Mesenchymal stem cell (in vitro differentiated cells and primary cell): ENCODE data around the gene PITPNB.

Experiments used
- DNase-seq: peaks from one replicate; pipeline ENCODE4 v3.0.0-alpha.2; 2013
- H2AFZ ChIP-seq: one replicate; pipeline ENCODE4 v1.6.1; 2013; ENCODE audit warnings: low read depth, mild to moderate bottlenecking, control low read depth, inconsistent platforms, low read length, moderate library complexity
- H2AK5ac ChIP-seq: 2 replicates; pipeline ENCODE4 v1.6.1; 2013; ENCODE audit warnings: low read length, moderate library complexity, mild to moderate bottlenecking, inconsistent platforms; ENCODE audit not compliant: severe bottlenecking
- H2BK120ac ChIP-seq: one replicate; pipeline ENCODE4 v1.6.1; 2013; ENCODE audit warnings: low read depth, mild to moderate bottlenecking, inconsistent platforms, low read length, moderate library complexity
- H2BK12ac ChIP-seq, 2 experiments: one replicate each; pipeline ENCODE4 v1.6.1; 2013; ENCODE audit warnings: inconsistent platforms in 2 of 2, low read length in 2 of 2, mild to moderate bottlenecking in 2 of 2, moderate library complexity in 2 of 2, control low read depth in 1 of 2
- H2BK15ac ChIP-seq: one replicate; pipeline ENCODE4 v1.6.1; 2013; ENCODE audit warnings: mild to moderate bottlenecking, low read depth, inconsistent platforms; ENCODE audit not compliant: poor library complexity, severe bottlenecking
- H2BK5ac ChIP-seq: 2 replicates; pipeline ENCODE4 v1.6.1; 2013; ENCODE audit warnings: low read depth, mild to moderate bottlenecking, low read length, control low read depth, inconsistent platforms; ENCODE audit not compliant: poor library complexity, severe bottlenecking
- H3K14ac ChIP-seq, 2 experiments: one replicate each; pipeline ENCODE4 v1.6.1; 2013; ENCODE audit warnings: inconsistent platforms in 2 of 2, low read length in 2 of 2, control low read depth in 1 of 2, mild to moderate bottlenecking in 1 of 2, moderate library complexity in 1 of 2
- H3K18ac ChIP-seq, 2 experiments: one replicate each; pipeline ENCODE4 v1.6.1; 2013; ENCODE audit warnings: inconsistent platforms in 2 of 2, low read length in 2 of 2, control low read depth in 1 of 2, low read depth in 1 of 2, mild to moderate bottlenecking in 1 of 2
- H3K23ac ChIP-seq, 2 experiments: one replicate each; pipeline ENCODE4 v1.6.1; 2013; ENCODE audit warnings: inconsistent platforms in 2 of 2, low read length in 2 of 2, mild to moderate bottlenecking in 2 of 2, moderate library complexity in 2 of 2, control low read depth in 1 of 2
- H3K27ac ChIP-seq: 2 replicates; pipeline ENCODE4 v1.5.1; 2013; ENCODE audit warnings: mild to moderate bottlenecking, moderate library complexity, low read length, control low read depth, inconsistent platforms; ENCODE audit not compliant: poor library complexity, severe bottlenecking
- H3K27me3 ChIP-seq, 2 experiments: 2 replicates each; pipeline versions ENCODE4 v1.6.1 to v1.7.0; 2013; ENCODE audit warnings: low read length in 2 of 2, mild to moderate bottlenecking in 2 of 2, moderate library complexity in 2 of 2, control low read depth in 1 of 2, inconsistent platforms in 1 of 2; ENCODE audit not compliant: control insufficient read depth in 1 of 2, insufficient read depth in 1 of 2
- H3K36me3 ChIP-seq, 2 experiments: 2 replicates each; pipeline versions ENCODE4 v1.6.1 to v1.7.0; 2013; ENCODE audit warnings: low read length in 2 of 2, control low read depth in 1 of 2, inconsistent platforms in 1 of 2, low read depth in 1 of 2, mild to moderate bottlenecking in 1 of 2; ENCODE audit not compliant: insufficient read depth in 2 of 2, control insufficient read depth in 1 of 2
- H3K4ac ChIP-seq, 2 experiments: one replicate each; pipeline ENCODE4 v1.6.1; 2013; ENCODE audit warnings: inconsistent platforms in 2 of 2, low read length in 2 of 2, mild to moderate bottlenecking in 2 of 2, moderate library complexity in 2 of 2, control low read depth in 1 of 2, low read depth in 1 of 2
- H3K4me1 ChIP-seq: 2 replicates; pipeline ENCODE4 v1.6.1; 2013; ENCODE audit warnings: low read depth, low read length, control low read depth; ENCODE audit not compliant: control insufficient read depth, insufficient read depth
- H3K4me2 ChIP-seq: 2 replicates; pipeline ENCODE4 v1.6.1; 2013; ENCODE audit warnings: low read length, mild to moderate bottlenecking, inconsistent platforms; ENCODE audit not compliant: poor library complexity, severe bottlenecking
- H3K4me3 ChIP-seq, 2 experiments: 2 replicates each; pipeline versions ENCODE4 v1.5.1 to v1.7.0; 2013; ENCODE audit warnings: low read length in 2 of 2, mild to moderate bottlenecking in 2 of 2, control low read depth in 1 of 2, low read depth in 1 of 2; ENCODE audit not compliant: insufficient read depth in 1 of 2
- H3K79me1 ChIP-seq: replicated peaks from 2 replicates; pipeline ENCODE4 v1.6.1; 2013; ENCODE audit warnings: mild to moderate bottlenecking, control low read depth, low read length, inconsistent platforms; ENCODE audit not compliant: poor library complexity, severe bottlenecking
- H3K9ac ChIP-seq: 2 replicates; pipeline ENCODE4 v1.7.0; 2013; ENCODE audit warnings: mild to moderate bottlenecking, low read length, moderate library complexity
- H3K9me3 ChIP-seq: 2 replicates; pipeline ENCODE4 v1.7.0; 2013; ENCODE audit warnings: mild to moderate bottlenecking, low read length; ENCODE audit not compliant: control insufficient read depth
- H4K8ac ChIP-seq: one replicate; pipeline ENCODE4 v1.6.1; 2013; ENCODE audit warnings: inconsistent platforms, mild to moderate bottlenecking, low read length, moderate library complexity
- H4K91ac ChIP-seq: one replicate; pipeline ENCODE4 v1.6.1; 2013; ENCODE audit warnings: mild to moderate bottlenecking, low read length, inconsistent platforms
- WGBS: methylation state at CpG from one replicate; pipeline ENCODE4 v1.1.7; 2013; ENCODE audit warnings: mixed read lengths; 5-methylcytosine and 5-hydroxymethylcytosine counted together

Gene PITPNB

GRCh38 chr22:27856386-27856785 lies 62.7 kb downstream of the PITPNB start:
- Histone ChIP-seq H4K91ac (no peak overlapping the region), H2BK12ac (no peak overlapping the region), H3K27ac (no peak overlapping the region), H3K23ac (no peak overlapping the region), H3K27me3 (no peaks in the 10 kb centered on the region), H2BK5ac (no peak overlapping the region), H4K8ac (no peak overlapping the region), H2AFZ (no peak overlapping the region), H3K9ac (no peak overlapping the region), H3K14ac (no peak overlapping the region), H3K4me1 (peaks cover 4% of the 10 kb centered on the region), H3K18ac (no peak overlapping the region), H3K36me3 (peaks cover 27 to 88% of the 10 kb centered on the region in 2 experiments), H3K4ac (no peak overlapping the region), H3K79me1 (peaks cover 33% of the 10 kb centered on the region), H3K4me3 (no peak overlapping the region), H2AK5ac (no peak overlapping the region), H2BK15ac (no peak overlapping the region), H2BK120ac (no peak overlapping the region), H3K9me3 (no peaks in the 10 kb centered on the region), H3K4me2 (no peak overlapping the region)
- WGBS, result 98% methylated on average over 4 of the region's 4 CpGs
- DNase-seq, result no peak

DNA sequence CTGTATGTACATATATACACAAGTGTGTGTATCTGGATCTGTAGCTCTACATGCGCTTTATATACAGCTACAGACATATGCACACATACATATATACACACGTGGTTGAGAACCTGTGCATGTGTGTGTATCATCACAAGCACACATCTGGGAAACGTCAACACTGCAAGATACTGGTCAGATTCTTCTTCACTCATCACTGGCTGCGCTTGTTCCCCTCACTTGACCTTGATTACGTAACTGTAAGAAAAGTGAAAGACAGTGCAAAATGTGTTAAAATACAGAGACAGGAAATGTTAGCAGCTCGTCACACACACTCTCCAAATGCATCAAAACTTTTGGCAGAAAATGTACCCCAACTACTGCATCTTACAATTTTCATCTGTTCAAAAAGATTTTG lies 65.6 kb downstream of the PITPNB start:
- Histone ChIP-seq H3K18ac (no peak overlapping the region), H3K27ac (no peak overlapping the region), H3K4ac (no peak overlapping the region), H4K8ac (no peak overlapping the region), H2BK12ac (no peak overlapping the region), H3K9me3 (no peaks in the 10 kb centered on the region), H2BK120ac (no peak overlapping the region), H4K91ac (no peak overlapping the region), H3K4me1 (peaks cover 3% of the 10 kb centered on the region), H3K36me3 (peaks cover 34 to 90% of the 10 kb centered on the region in 2 experiments), H3K79me1 (peaks cover 40% of the 10 kb centered on the region), H3K4me2 (no peak overlapping the region), H3K14ac (no peak overlapping the region), H2AFZ (no peak overlapping the region), H3K9ac (peak overlapping the region; percentile 2), H3K27me3 (no peaks in the 10 kb centered on the region), H2BK5ac (no peak overlapping the region), H3K4me3 (no peak overlapping the region), H2AK5ac (no peak overlapping the region), H2BK15ac (no peak overlapping the region), H3K23ac (no peak overlapping the region)
- 37% methylated on average over 3 of the region's 6 CpGs for WGBS
- DNase-seq, result peak; percentile 89

- H2BK120ac ChIP-seq, result no peak overlapping the region
- no peak overlapping the region for H3K4ac ChIP-seq
- H3K4me2 ChIP-seq, result no peak overlapping the region
- H4K91ac ChIP-seq, result no peak overlapping the region
- peaks cover 35% of the 10 kb centered on the region for H3K79me1 ChIP-seq
- peak overlapping the region; percentile 25 for H4K8ac ChIP-seq
- WGBS, result 64% methylated on average over 7 of the region's 7 CpGs
- no peak overlapping the region for H3K27ac ChIP-seq
- peaks cover 34 to 87% of the 10 kb centered on the region in 2 experiments for H3K36me3 ChIP-seq
- no peak overlapping the region for H2BK12ac ChIP-seq
- H3K4me1 ChIP-seq, result peaks cover 2% of the 10 kb centered on the region
- H3K4me3 ChIP-seq, result no peak overlapping the region
- no peak overlapping the region for H3K23ac ChIP-seq
- no peaks in the 10 kb centered on the region for H3K27me3 ChIP-seq
- H3K18ac ChIP-seq, result no peak overlapping the region
- no peak overlapping the region for H2BK5ac ChIP-seq
- no peak overlapping the region for H2AK5ac ChIP-seq
- no peak overlapping the region for H2BK15ac ChIP-seq
- H3K14ac ChIP-seq, result no peak overlapping the region
- peak; percentile 60 for DNase-seq
- H3K9me3 ChIP-seq, result no peaks in the 10 kb centered on the region
- H2AFZ ChIP-seq, result no peak overlapping the region
- no peak overlapping the region for H3K9ac ChIP-seq
These were observed 66.9 kb downstream of the PITPNB start for GRCh38 chr22:27851974-27852746.

GRCh38 chr22:27850000-27850521 lies 69.0 kb downstream of the PITPNB start:
- WGBS, result 69% methylated on average over 6 of the region's 6 CpGs
- no peaks in the 10 kb centered on the region for H3K9me3 ChIP-seq
- H2BK120ac ChIP-seq, result no peak overlapping the region
- peaks cover 37 to 79% of the 10 kb centered on the region in 2 experiments for H3K36me3 ChIP-seq
- H3K9ac ChIP-seq, result no peak overlapping the region
- no peak overlapping the region for H3K4me3 ChIP-seq
- no peak overlapping the region for H2BK12ac ChIP-seq
- no peak overlapping the region for H3K27ac ChIP-seq
- H3K27me3 ChIP-seq, result no peaks in the 10 kb centered on the region
- no peak overlapping the region for H4K91ac ChIP-seq
- H2AFZ ChIP-seq, result no peak overlapping the region
- no peak overlapping the region for H3K4me2 ChIP-seq
- no peak overlapping the region for H2BK15ac ChIP-seq
- H3K23ac ChIP-seq, result no peak overlapping the region
- no peak overlapping the region for H2AK5ac ChIP-seq
- peak overlapping the region in 1 of 2 experiments; percentile 45 for H3K18ac ChIP-seq
- no peak overlapping the region for H4K8ac ChIP-seq
- no peak for DNase-seq
- H3K4me1 ChIP-seq, result peaks cover 4% of the 10 kb centered on the region
- H3K14ac ChIP-seq, result no peak overlapping the region
- H2BK5ac ChIP-seq, result no peak overlapping the region
- H3K4ac ChIP-seq, result no peak overlapping the region
- H3K79me1 ChIP-seq, result peaks cover 25% of the 10 kb centered on the region
